K562 (cell line): ENCODE measurements around the gene AHSP. TPM values are rescaled to one million over a fixed set of nuclear protein-coding genes. Genes with fewer than 3 reads are reported as not detected.

ENCODE experiments used
- ATAC-seq: fragments of 200-7000 bp; cut with Tn5 transposase; 3 replicates; pipeline ENCODE4 v1.9.1; 2020; ENCODE audit warnings: moderate library complexity
- BruUV-seq: library from RNA; stranded (reverse); fragments of 400-500 nt; replicated peaks from 2 replicates; lab custom pipeline; 2021; lab: Mats Ljungman, UMichigan
- CTCF ChIA-PET: fragments of 300-600 bp; formaldehyde crosslinking; extraction: SDS; loops from one replicate; lab custom pipeline; 2021; ENCODE audit warnings: low intra/inter-chr PET ratio; lab: Yijun Ruan, JAX
- POLR2A ChIA-PET: fragments of 300-600, 350-650 bp; sonication (Branson Sonifier 250); formaldehyde crosslinking; extraction: SDS; loops from one replicate; lab custom pipeline; 2021; ENCODE audit warnings: antibody characterized with exemption, inconsistent platforms; lab: Yijun Ruan, JAX
- DNase-seq, 4 experiments: peaks; one replicate each; pipeline versions ENCODE4 v3.0.0 to v3.0.0-alpha.2; 2011 to 2018; ENCODE audit warnings: low spot score in 3 of 4, mixed read lengths in 3 of 4; ENCODE audit errors: extremely low read depth in 1 of 4
- FAIRE-seq: peaks from 2 replicates; lab custom pipeline; 2011; peaks lifted over from hg19 to GRCh38; lab: Jason Lieb, UNC
- H2AFZ ChIP-seq: 2 replicates; pipeline ENCODE4 v1.6.0; 2011; ENCODE audit warnings: low read depth, low read length, control low read depth, inconsistent platforms
- H3K27ac ChIP-seq: fragments of 200-600 bp; 3 replicates; pipeline ENCODE4 v1.8.0; 2011; ENCODE audit warnings: low read depth, mild to moderate bottlenecking, control low read depth, inconsistent platforms, low read length, moderate library complexity, mixed read lengths; ENCODE audit errors: extremely low read depth
- H3K27me3 ChIP-seq, 2 experiments: fragments of 300-600 bp in 1 of 2; 2 replicates in 1 of 2; 3 replicates in 1 of 2; pipeline versions ENCODE4 v1.6.0 to v1.8.0; 2011; ENCODE audit warnings: inconsistent platforms in 2 of 2, low read length in 2 of 2, mild to moderate bottlenecking in 1 of 2, mixed read lengths in 1 of 2, moderate library complexity in 1 of 2; ENCODE audit not compliant: control insufficient read depth in 2 of 2, insufficient read depth in 2 of 2
- H3K36me3 ChIP-seq: fragments of 300-600 bp; 3 replicates; pipeline ENCODE4 v1.8.0; 2011; ENCODE audit warnings: mild to moderate bottlenecking, low read length, inconsistent platforms; ENCODE audit not compliant: control insufficient read depth, insufficient read depth
- H3K4me1 ChIP-seq, 2 experiments: fragments of 200-600 bp in 1 of 2; replicated peaks in 1 of 2; 2 replicates in 1 of 2; 3 replicates in 1 of 2; pipeline versions ENCODE4 v1.5.1 to v1.8.0; 2011; ENCODE audit warnings: inconsistent platforms in 2 of 2, low read length in 2 of 2, mild to moderate bottlenecking in 1 of 2, mixed read lengths in 1 of 2, moderate library complexity in 1 of 2; ENCODE audit not compliant: control insufficient read depth in 2 of 2, insufficient read depth in 2 of 2
- H3K4me2 ChIP-seq: 2 replicates; pipeline ENCODE4 v1.6.1; 2011; ENCODE audit warnings: low read length, control low read depth, inconsistent platforms, mixed read lengths; ENCODE audit not compliant: insufficient read depth
- H3K4me3 ChIP-seq: fragments of 200-600 bp; sonication (generic), shearing (Covaris generic); 2 replicates; pipeline ENCODE4 v1.5.1; 2016; ENCODE audit warnings: control low read depth, inconsistent platforms
- H3K79me2 ChIP-seq: fragments of 200-600 bp; 3 replicates; pipeline ENCODE4 v1.8.0; 2011; ENCODE audit warnings: low read length, inconsistent platforms; ENCODE audit not compliant: control insufficient read depth, insufficient read depth
- H3K9ac ChIP-seq, 2 experiments: 2 replicates each; pipeline versions ENCODE4 v1.6.0 to v1.6.1; 2011; ENCODE audit warnings: low read depth in 2 of 2, low read length in 2 of 2, control low read depth in 1 of 2, inconsistent platforms in 1 of 2, mild to moderate bottlenecking in 1 of 2, mixed read lengths in 1 of 2; ENCODE audit not compliant: insufficient read depth in 1 of 2
- H3K9me1 ChIP-seq: one replicate; pipeline ENCODE4 v1.6.0; 2011; ENCODE audit warnings: inconsistent platforms, mild to moderate bottlenecking, low read length, moderate library complexity; ENCODE audit not compliant: control insufficient read depth, insufficient read depth
- H3K9me3 ChIP-seq: replicated peaks from 2 replicates; pipeline ENCODE4 v1.5.1; 2011; ENCODE audit warnings: low read depth, low read length, inconsistent platforms; ENCODE audit not compliant: control insufficient read depth, insufficient read depth
- H4K20me1 ChIP-seq: replicated peaks from 2 replicates; pipeline ENCODE4 v1.6.1; 2011; ENCODE audit warnings: low read length, inconsistent platforms, mixed read lengths; ENCODE audit not compliant: control insufficient read depth, insufficient read depth
- BRCA1 ChIP-seq, 2 experiments: fragments of 450-650 bp in 1 of 2; sonication (generic) in 1 of 2; formaldehyde crosslinking in 1 of 2; IDR thresholded peaks; 2 replicates each; pipeline versions ENCODE4 v1.5.0 to v1.6.1; 2017 to 2020; ENCODE audit warnings: mild to moderate bottlenecking in 1 of 2, missing genetic modification reagents in 1 of 2
- IFI16 ChIP-seq: fragments of 250-450 bp; sonication (Bioruptor Pico); IDR thresholded peaks from 2 replicates; pipeline ENCODE4 v2.1.2; 2022; ENCODE audit warnings: mild to moderate bottlenecking, inconsistent platforms
- WGBS: fragments of 100-300 bp; shearing (Covaris generic); methylation state at CpG from one replicate; pipeline ENCODE4 v1.1.6; 2016; ENCODE audit warnings: low coverage, mixed read lengths; ENCODE audit not compliant: insufficient coverage; ENCODE audit errors: missing lambda C conversion rate; 5-methylcytosine and 5-hydroxymethylcytosine counted together
- in situ Hi-C: fragments of 300-500 bp; cut with MboI; formaldehyde crosslinking; loops from 4 replicates; pipeline ENCODE4 v1.15.0; 2018; ENCODE audit warnings: inconsistent platforms, mixed read lengths
- intact Hi-C: fragments of 100-400 bp; cut with micrococcal nuclease; formaldehyde crosslinking; loops from 2 replicates; pipeline ENCODE4 v1.14.2; 2022
- polyA plus RNA-seq, 8 experiments: library from polyadenylated mRNA; depleted of rRNA in 4 of 8; stranded (reverse) in 5 of 8; unstranded in 3 of 8; fragments of >200 nt; fragmentation: Nextera tagmentation in 2 of 8; fragmentation: Illumina TruSeq in 1 of 8; extraction: Ambion mirVana in 2 of 8; extraction: Trizol in 1 of 8; gene quantifications; 2 replicates each; pipeline versions ENCODE4 v1.2.1 to v1.2.3, GENCODE V29; 2011 to 2014; ENCODE audit warnings: inconsistent platforms in 1 of 8, missing spikeins in 1 of 8
- total RNA-seq, 7 experiments: library from RNA; depleted of rRNA in 6 of 7; stranded (reverse); fragments of >200 nt in 6 of 7; fragmentation: Illumina TruSeq in 2 of 7; extraction: Trizol in 2 of 7; gene quantifications; 2 replicates each; pipeline versions ENCODE4 v1.2.1 to v1.2.3, GENCODE V29; 2011 to 2021; ENCODE audit warnings: low replicate concordance in 1 of 7
- TF ChIP-seq, protein P1 (sequence below): sonication (generic); formaldehyde crosslinking; IDR thresholded peaks from 2 replicates; pipeline ENCODE4 v1.8.0; 2023; ENCODE audit warnings: mild to moderate bottlenecking, missing genetic modification reagents
- TF ChIP-seq, protein P2 (sequence below): fragments of 250-450 bp; sonication (Bioruptor Pico); IDR thresholded peaks from 2 replicates; pipeline ENCODE4 v1.5.0; 2020; ENCODE audit warnings: mild to moderate bottlenecking
- TF ChIP-seq, protein P3 (sequence below): fragments of 450-650 bp; formaldehyde crosslinking; IDR thresholded peaks from 2 replicates; pipeline ENCODE4 v1.4.0; 2020; ENCODE audit warnings: mild to moderate bottlenecking, moderate library complexity

AHSP gene
- total and polyA plus RNA-seq, 9 of the 15 experiments (the other 6 are each of a cell fraction or from before 2014, with no cell fraction given): 6.6 to 99.1 (median 25.8) TPM

DNA sequence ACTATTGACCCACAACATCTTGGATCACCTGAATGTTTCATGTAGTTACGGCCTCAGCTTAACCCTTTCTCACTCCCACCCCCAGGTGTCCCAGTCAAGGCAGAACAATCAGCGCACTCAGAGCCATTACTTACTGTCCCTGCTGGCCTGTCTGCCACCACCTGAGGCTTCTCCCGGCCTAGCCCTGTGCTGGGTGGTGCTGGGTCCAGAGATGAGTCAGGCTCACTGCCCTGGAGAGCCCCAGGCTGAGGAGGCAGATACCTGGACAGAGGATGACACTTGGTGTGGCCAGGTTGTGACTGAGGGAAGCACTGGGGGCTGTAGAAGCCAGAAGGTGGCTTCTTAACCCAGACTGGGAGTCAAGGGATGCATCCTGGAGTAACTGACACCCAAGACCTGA lies 48.7 kb upstream of the AHSP start (continued):
- TF ChIP-seq, protein P1, sequence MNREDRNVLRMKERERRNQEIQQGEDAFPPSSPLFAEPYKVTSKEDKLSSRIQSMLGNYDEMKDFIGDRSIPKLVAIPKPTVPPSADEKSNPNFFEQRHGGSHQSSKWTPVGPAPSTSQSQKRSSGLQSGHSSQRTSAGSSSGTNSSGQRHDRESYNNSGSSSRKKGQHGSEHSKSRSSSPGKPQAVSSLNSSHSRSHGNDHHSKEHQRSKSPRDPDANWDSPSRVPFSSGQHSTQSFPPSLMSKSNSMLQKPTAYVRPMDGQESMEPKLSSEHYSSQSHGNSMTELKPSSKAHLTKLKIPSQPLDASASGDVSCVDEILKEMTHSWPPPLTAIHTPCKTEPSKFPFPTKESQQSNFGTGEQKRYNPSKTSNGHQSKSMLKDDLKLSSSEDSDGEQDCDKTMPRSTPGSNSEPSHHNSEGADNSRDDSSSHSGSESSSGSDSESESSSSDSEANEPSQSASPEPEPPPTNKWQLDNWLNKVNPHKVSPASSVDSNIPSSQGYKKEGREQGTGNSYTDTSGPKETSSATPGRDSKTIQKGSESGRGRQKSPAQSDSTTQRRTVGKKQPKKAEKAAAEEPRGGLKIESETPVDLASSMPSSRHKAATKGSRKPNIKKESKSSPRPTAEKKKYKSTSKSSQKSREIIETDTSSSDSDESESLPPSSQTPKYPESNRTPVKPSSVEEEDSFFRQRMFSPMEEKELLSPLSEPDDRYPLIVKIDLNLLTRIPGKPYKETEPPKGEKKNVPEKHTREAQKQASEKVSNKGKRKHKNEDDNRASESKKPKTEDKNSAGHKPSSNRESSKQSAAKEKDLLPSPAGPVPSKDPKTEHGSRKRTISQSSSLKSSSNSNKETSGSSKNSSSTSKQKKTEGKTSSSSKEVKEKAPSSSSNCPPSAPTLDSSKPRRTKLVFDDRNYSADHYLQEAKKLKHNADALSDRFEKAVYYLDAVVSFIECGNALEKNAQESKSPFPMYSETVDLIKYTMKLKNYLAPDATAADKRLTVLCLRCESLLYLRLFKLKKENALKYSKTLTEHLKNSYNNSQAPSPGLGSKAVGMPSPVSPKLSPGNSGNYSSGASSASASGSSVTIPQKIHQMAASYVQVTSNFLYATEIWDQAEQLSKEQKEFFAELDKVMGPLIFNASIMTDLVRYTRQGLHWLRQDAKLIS (CRISPR knock-in tag): no peak
- TF ChIP-seq, protein P2, sequence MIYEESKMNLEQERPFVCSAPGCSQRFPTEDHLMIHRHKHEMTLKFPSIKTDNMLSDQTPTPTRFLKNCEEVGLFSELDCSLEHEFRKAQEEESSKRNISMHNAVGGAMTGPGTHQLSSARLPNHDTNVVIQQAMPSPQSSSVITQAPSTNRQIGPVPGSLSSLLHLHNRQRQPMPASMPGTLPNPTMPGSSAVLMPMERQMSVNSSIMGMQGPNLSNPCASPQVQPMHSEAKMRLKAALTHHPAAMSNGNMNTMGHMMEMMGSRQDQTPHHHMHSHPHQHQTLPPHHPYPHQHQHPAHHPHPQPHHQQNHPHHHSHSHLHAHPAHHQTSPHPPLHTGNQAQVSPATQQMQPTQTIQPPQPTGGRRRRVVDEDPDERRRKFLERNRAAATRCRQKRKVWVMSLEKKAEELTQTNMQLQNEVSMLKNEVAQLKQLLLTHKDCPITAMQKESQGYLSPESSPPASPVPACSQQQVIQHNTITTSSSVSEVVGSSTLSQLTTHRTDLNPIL (CRISPR knock-in tag): no peak
- TF ChIP-seq BRCA1 (IDR thresholded peaks at IDR 0.05): no peak
- TF ChIP-seq BRCA1 (CRISPR knock-in tag; IDR thresholded peaks at IDR 0.05): no peak

DNA sequence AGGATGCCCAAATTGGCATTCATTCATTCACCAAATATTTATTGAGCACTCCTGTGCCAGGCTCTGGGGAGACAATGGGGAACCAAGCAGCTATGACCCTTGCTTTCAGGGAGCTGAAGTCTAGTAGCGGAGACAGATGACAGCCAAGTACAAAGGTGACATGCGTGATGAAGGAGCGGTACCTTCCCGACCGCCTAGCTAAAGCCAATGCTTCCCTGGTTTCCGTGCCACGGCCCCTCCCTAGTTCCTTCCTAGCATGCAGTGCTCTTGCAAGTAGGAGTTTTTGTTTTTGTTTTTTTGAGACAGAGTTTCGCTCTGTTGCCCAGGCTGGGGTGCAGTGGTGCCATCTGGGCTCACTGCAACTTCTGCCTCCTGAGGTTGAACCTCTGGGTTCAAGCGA lies 47.9 kb upstream of the AHSP start:
- Histone ChIP-seq H3K9ac (no peak overlapping the region), H3K27me3 (no peaks in the 10 kb centered on the region), H3K4me1 (peaks cover 30 to 48% of the 10 kb centered on the region in 2 experiments), H2AFZ (no peak overlapping the region), H3K4me3 (no peak overlapping the region), H3K79me2 (no peaks in the 10 kb centered on the region), H3K36me3 (no peaks in the 10 kb centered on the region), H3K27ac (no peak overlapping the region), H3K9me1 (no peaks in the 10 kb centered on the region), H3K4me2 (no peak overlapping the region), H3K9me3 (no peaks in the 10 kb centered on the region), H4K20me1 (no peaks in the 10 kb centered on the region)
- BruUV-seq: no TSS peak
- intact Hi-C loops (no loop called here), in situ Hi-C loops (no loop called here)
- no peak for TF ChIP-seq IFI16 (CRISPR knock-in tag)
- TF ChIP-seq, protein P3, sequence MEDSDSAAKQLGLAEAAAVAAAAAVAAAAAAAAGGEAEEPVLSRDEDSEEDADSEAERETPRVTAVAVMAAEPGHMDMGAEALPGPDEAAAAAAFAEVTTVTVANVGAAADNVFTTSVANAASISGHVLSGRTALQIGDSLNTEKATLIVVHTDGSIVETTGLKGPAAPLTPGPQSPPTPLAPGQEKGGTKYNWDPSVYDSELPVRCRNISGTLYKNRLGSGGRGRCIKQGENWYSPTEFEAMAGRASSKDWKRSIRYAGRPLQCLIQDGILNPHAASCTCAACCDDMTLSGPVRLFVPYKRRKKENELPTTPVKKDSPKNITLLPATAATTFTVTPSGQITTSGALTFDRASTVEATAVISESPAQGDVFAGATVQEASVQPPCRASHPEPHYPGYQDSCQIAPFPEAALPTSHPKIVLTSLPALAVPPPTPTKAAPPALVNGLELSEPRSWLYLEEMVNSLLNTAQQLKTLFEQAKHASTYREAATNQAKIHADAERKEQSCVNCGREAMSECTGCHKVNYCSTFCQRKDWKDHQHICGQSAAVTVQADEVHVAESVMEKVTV (CRISPR knock-in tag): no peak
- POLR2A ChIA-PET: interaction anchor here (0.7 kb wide), 1 partner anchor 14 kb away, joined by 4 read pairs; no protein-coding TSS in a partner anchor
- DNase-seq: no peak
- CTCF ChIA-PET: no interaction called here
- no peak for ATAC-seq
- 86% methylated on average over 9 of the region's 9 CpGs for WGBS
- FAIRE-seq: no peak
